HEK293 (cell line): ENCODE results near the gene GRAMD1B.

Experiments
- BCL6B ChIP-seq: fragments of 450-650 bp; formaldehyde crosslinking; IDR thresholded peaks from 2 replicates; pipeline ENCODE4 v1.5.1; 2017; ENCODE audit warnings: missing biosample characterization, missing genetic modification characterization
- GLI2 ChIP-seq: fragments of 450-650 bp; formaldehyde crosslinking; IDR thresholded peaks from 2 replicates; pipeline ENCODE4; 2017; ENCODE audit warnings: missing biosample characterization, missing genetic modification characterization, low read depth, borderline replicate concordance
- HOXA7 ChIP-seq: sonication (generic); formaldehyde crosslinking; IDR thresholded peaks from 2 replicates; pipeline ENCODE4 v1.8.1; 2022; ENCODE audit warnings: missing genetic modification reagents, borderline replicate concordance
- KLF9 ChIP-seq: fragments of 450-650 bp; formaldehyde crosslinking; IDR thresholded peaks from 2 replicates; pipeline ENCODE4 v1.5.1; 2016; ENCODE audit warnings: missing biosample characterization, missing genetic modification characterization, low read depth
- ZNF121 ChIP-seq: fragments of 450-650 bp; formaldehyde crosslinking; IDR thresholded peaks from 2 replicates; pipeline ENCODE4 v1.5.1; 2016; ENCODE audit warnings: missing biosample characterization, missing genetic modification characterization
- ZNF175 ChIP-seq: fragments of 450-650 bp; formaldehyde crosslinking; IDR thresholded peaks from 2 replicates; pipeline ENCODE4 v1.5.1; 2016; ENCODE audit warnings: missing biosample characterization, missing genetic modification characterization
- ZNF366 ChIP-seq: fragments of 450-650 bp; formaldehyde crosslinking; conservative IDR thresholded peaks from 2 replicates; pipeline ENCODE4 v1.5.1; 2016; ENCODE audit warnings: missing biosample characterization, missing genetic modification characterization
- ZNF660 ChIP-seq: fragments of 450-650 bp; IDR thresholded peaks from 2 replicates; pipeline ENCODE4 v1.5.1; 2018; ENCODE audit warnings: missing biosample characterization, mild to moderate bottlenecking, missing genetic modification characterization
- TF ChIP-seq, protein P1 (sequence below): fragments of 450-650 bp; formaldehyde crosslinking; IDR thresholded peaks from 2 replicates; pipeline ENCODE4 v1.5.1; 2016; ENCODE audit warnings: missing biosample characterization, missing genetic modification characterization, borderline replicate concordance
- TF ChIP-seq, protein P2 (sequence below): fragments of 450-650 bp; formaldehyde crosslinking; IDR thresholded peaks from 2 replicates; pipeline ENCODE4 v1.5.1; 2016; ENCODE audit warnings: missing biosample characterization, missing genetic modification characterization

GRCh38 chr11:123390146-123390545 is 39.9 kb upstream of the GRAMD1B start:
- no peak for TF ChIP-seq ZNF175 (tag by site-specific recombination)
- TF ChIP-seq HOXA7 (CRISPR knock-in tag): no peak
- TF ChIP-seq ZNF660: no peak
- TF ChIP-seq, protein P1, sequence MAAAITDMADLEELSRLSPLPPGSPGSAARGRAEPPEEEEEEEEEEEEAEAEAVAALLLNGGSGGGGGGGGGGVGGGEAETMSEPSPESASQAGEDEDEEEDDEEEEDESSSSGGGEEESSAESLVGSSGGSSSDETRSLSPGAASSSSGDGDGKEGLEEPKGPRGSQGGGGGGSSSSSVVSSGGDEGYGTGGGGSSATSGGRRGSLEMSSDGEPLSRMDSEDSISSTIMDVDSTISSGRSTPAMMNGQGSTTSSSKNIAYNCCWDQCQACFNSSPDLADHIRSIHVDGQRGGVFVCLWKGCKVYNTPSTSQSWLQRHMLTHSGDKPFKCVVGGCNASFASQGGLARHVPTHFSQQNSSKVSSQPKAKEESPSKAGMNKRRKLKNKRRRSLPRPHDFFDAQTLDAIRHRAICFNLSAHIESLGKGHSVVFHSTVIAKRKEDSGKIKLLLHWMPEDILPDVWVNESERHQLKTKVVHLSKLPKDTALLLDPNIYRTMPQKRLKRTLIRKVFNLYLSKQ (tag by site-specific recombination): no peak
- no peak for TF ChIP-seq ZNF121 (tag by site-specific recombination)
- TF ChIP-seq, protein P2, sequence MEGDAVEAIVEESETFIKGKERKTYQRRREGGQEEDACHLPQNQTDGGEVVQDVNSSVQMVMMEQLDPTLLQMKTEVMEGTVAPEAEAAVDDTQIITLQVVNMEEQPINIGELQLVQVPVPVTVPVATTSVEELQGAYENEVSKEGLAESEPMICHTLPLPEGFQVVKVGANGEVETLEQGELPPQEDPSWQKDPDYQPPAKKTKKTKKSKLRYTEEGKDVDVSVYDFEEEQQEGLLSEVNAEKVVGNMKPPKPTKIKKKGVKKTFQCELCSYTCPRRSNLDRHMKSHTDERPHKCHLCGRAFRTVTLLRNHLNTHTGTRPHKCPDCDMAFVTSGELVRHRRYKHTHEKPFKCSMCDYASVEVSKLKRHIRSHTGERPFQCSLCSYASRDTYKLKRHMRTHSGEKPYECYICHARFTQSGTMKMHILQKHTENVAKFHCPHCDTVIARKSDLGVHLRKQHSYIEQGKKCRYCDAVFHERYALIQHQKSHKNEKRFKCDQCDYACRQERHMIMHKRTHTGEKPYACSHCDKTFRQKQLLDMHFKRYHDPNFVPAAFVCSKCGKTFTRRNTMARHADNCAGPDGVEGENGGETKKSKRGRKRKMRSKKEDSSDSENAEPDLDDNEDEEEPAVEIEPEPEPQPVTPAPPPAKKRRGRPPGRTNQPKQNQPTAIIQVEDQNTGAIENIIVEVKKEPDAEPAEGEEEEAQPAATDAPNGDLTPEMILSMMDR (tag by site-specific recombination): no peak
- no peak for TF ChIP-seq KLF9 (tag by site-specific recombination)
- TF ChIP-seq BCL6B (tag by site-specific recombination): no peak
- no peak for TF ChIP-seq ZNF366 (tag by site-specific recombination)
- no peak for TF ChIP-seq GLI2 (tag by site-specific recombination)
